Measurements from ENCODE around the gene HCFC1.
A peak's percentile ranks its signal among the peaks of the same experiment; 100 is the strongest.

The HCFC1 gene

DNA sequence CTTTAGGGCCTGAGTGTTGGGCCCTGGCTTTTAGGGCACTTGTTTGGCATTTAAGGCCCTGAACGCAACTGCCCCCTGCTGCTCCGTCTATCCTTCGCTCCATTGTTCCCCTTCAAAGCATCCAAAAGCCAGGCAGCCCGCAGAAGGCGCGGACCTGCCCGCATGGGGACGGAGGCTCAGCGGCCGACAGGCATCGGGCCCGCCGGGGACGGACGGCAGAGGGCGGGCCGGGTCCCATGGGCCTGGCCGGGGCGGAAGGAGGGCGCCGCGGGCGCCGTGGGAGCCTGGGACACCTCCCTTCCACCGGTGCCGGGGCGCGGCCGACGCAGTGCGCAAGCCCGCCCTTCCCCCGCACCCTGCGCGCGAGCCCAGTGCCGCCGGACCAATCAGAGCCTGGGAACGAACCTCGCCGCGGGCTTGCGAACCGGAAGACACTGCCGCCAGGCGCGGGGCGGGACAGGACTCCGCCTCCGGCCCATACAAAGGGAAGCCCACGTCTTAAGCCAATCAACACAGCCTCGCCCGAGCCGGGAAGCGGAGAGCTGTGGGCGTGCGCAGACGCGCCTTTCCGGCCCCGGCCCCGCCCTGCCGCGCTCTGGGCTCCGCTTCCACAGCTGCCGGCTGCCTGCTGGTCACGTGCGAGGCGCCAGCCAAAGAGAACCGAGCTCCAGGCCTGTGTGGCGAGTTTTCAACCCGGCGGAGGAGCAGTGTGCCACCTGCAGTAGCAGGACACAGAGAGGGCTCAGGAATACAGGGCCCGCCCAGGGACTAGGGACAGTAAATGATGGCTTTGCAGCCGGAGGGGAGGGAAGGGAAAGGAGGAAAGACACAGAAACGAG lies 43.5 kb downstream of the HCFC1 start:
- ATAC-seq (ENCODE audit: insufficient read depth, low read depth) = peak; percentile 69
- H3K79me2 ChIP-seq (ENCODE audit: insufficient read depth, low read length) = peaks cover 66% of the 10 kb centered on the region
- H4K20me1 ChIP-seq (ENCODE audit: insufficient read depth, low read length) = peaks cover 10% of the 10 kb centered on the region

DNA sequence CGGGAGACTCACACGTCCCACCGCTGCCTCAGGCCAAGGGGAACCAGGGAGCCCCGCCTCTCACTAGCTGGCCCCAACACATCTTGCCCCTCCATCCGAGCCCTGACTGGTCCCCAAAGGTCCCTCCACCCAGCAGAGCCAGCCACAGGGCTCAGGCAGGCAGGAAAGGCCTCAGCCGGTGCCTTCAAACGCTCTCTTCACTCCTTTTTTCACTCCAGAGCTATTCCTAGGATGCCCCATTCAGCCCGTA lies 44.0 kb downstream of the HCFC1 start:
- Histone ChIP-seq H3K4me3 (ENCODE audit: low read depth in 1 of 2, low read length in 2 of 2) (peak overlapping the region; percentile 64), H3K9ac (ENCODE audit: low read depth, low read length) (peak overlapping the region; percentile 99), H3K4me2 (ENCODE audit: insufficient read depth, low read length) (peak overlapping the region; percentile 74), H3K27ac (ENCODE audit: low read length) (peak overlapping the region; percentile 100), H3K27me3 (ENCODE audit: insufficient read depth, low read length, poor library complexity) (no peaks in the 10 kb centered on the region), H3K36me3 (ENCODE audit: insufficient read depth, low read length) (peaks cover 59% of the 10 kb centered on the region), H3K79me2 (ENCODE audit: insufficient read depth, low read length) (peaks cover 68% of the 10 kb centered on the region), H3K4me1 (ENCODE audit: insufficient read depth, low read length) (peaks cover 78% of the 10 kb centered on the region), H2AFZ (ENCODE audit: low read depth, low read length) (no peak overlapping the region), H3K9me3 (ENCODE audit: insufficient read depth, low read length, severe bottlenecking) (no peaks in the 10 kb centered on the region), H4K20me1 (ENCODE audit: insufficient read depth, low read length) (peaks cover 15% of the 10 kb centered on the region)
- TF ChIP-seq EZH2 (IDR thresholded peaks at IDR 0.05; ENCODE audit: borderline replicate concordance, low read depth, low read length, severe bottlenecking) (no peak), CTCF (IDR thresholded peaks at IDR 0.05; ENCODE audit: borderline replicate concordance, extremely low read depth, low read length, poor library complexity, severe bottlenecking) (no peak)
- DNase-seq (no peak), ATAC-seq (ENCODE audit: insufficient read depth, low read depth) (no peak)

More for the DNA sequence above, 43.5 kb downstream of the HCFC1 start:
- no peak for TF ChIP-seq EZH2 (IDR thresholded peaks at IDR 0.05; ENCODE audit: borderline replicate concordance, low read depth, low read length, severe bottlenecking)
- peak; percentile 24 for TF ChIP-seq CTCF (IDR thresholded peaks at IDR 0.05; ENCODE audit: borderline replicate concordance, extremely low read depth, low read length, poor library complexity, severe bottlenecking)
- peaks cover 58% of the 10 kb centered on the region for H3K36me3 ChIP-seq (ENCODE audit: insufficient read depth, low read length)
- H3K4me3 ChIP-seq (ENCODE audit: low read depth in 1 of 2, low read length in 2 of 2) = peak overlapping the region; percentile 64
- H2AFZ ChIP-seq (ENCODE audit: low read depth, low read length) = no peak overlapping the region
- peaks cover 76% of the 10 kb centered on the region for H3K4me1 ChIP-seq (ENCODE audit: insufficient read depth, low read length)
- H3K4me2 ChIP-seq (ENCODE audit: insufficient read depth, low read length) = peak overlapping the region; percentile 74
- peak overlapping the region; percentile 100 for H3K27ac ChIP-seq (ENCODE audit: low read length)
- DNase-seq = peak; percentile 96
- no peaks in the 10 kb centered on the region for H3K27me3 ChIP-seq (ENCODE audit: insufficient read depth, low read length, poor library complexity)
- H3K9ac ChIP-seq (ENCODE audit: low read depth, low read length) = peak overlapping the region; percentile 99
- no peaks in the 10 kb centered on the region for H3K9me3 ChIP-seq (ENCODE audit: insufficient read depth, low read length, severe bottlenecking)

- peak; percentile 57 for ATAC-seq (ENCODE audit: insufficient read depth, low read depth)
- DNase-seq = peak; percentile 93
- Histone ChIP-seq H3K36me3 (ENCODE audit: insufficient read depth, low read length) (peaks cover 59% of the 10 kb centered on the region), H2AFZ (ENCODE audit: low read depth, low read length) (no peak overlapping the region), H3K27me3 (ENCODE audit: insufficient read depth, low read length, poor library complexity) (no peaks in the 10 kb centered on the region), H3K4me3 (ENCODE audit: low read depth in 1 of 2, low read length in 2 of 2) (peak overlapping the region; percentile 64), H3K9me3 (ENCODE audit: insufficient read depth, low read length, severe bottlenecking) (no peaks in the 10 kb centered on the region), H4K20me1 (ENCODE audit: insufficient read depth, low read length) (peaks cover 18% of the 10 kb centered on the region), H3K9ac (ENCODE audit: low read depth, low read length) (peak overlapping the region; percentile 99), H3K4me2 (ENCODE audit: insufficient read depth, low read length) (peak overlapping the region; percentile 74), H3K27ac (ENCODE audit: low read length) (peak overlapping the region; percentile 100), H3K4me1 (ENCODE audit: insufficient read depth, low read length) (peaks cover 78% of the 10 kb centered on the region), H3K79me2 (ENCODE audit: insufficient read depth, low read length) (peaks cover 68% of the 10 kb centered on the region)
- TF ChIP-seq EZH2 (IDR thresholded peaks at IDR 0.05; ENCODE audit: borderline replicate concordance, low read depth, low read length, severe bottlenecking) (no peak), CTCF (IDR thresholded peaks at IDR 0.05; ENCODE audit: borderline replicate concordance, extremely low read depth, low read length, poor library complexity, severe bottlenecking) (no peak)
These were observed 44.6 kb downstream of the HCFC1 start for GRCh38 chrX:153926858-153927671.
